Endothelial cell of umbilical vein (primary cell): ENCODE data around the gene SOX9. TPM values are rescaled to one million over a fixed set of nuclear protein-coding genes. Genes with fewer than 3 reads are reported as not detected.

ENCODE experiments used
- BruUV-seq: library from RNA; stranded (reverse); fragments of 400-500 nt; replicated peaks from 2 replicates; lab custom pipeline; 2021; lab: Mats Ljungman, UMichigan
- CTCF ChIA-PET: fragments of 300-600, 350-600 bp; sonication (Branson Sonifier 250); formaldehyde crosslinking; loops from one replicate; lab custom pipeline; 2021; ENCODE audit warnings: antibody characterized with exemption, inconsistent platforms; lab: Charles Lee
- POLR2A ChIA-PET: fragments of 300-600, 350-600 bp; sonication (Branson Sonifier 250); formaldehyde crosslinking; loops from one replicate; lab custom pipeline; 2021; ENCODE audit warnings: antibody characterized with exemption, inconsistent platforms; lab: Charles Lee
- DNase-seq: peaks from one replicate; pipeline ENCODE4 v3.0.0-alpha.2; 2011; ENCODE audit warnings: low read depth, low spot score
- FAIRE-seq: peaks from 2 replicates; lab custom pipeline; 2011; peaks lifted over from hg19 to GRCh38; lab: Jason Lieb, UNC
- H2AFZ ChIP-seq: 2 replicates; pipeline ENCODE4 v1.6.0; 2012; ENCODE audit warnings: low read depth, low read length, control low read depth, inconsistent platforms
- H3K27ac ChIP-seq: 2 replicates; pipeline ENCODE4 v1.5.1; 2011; ENCODE audit warnings: low read depth, mild to moderate bottlenecking, control low read depth, low read length, moderate library complexity; ENCODE audit not compliant: insufficient read depth
- H3K27me3 ChIP-seq, 2 experiments: 2 replicates each; pipeline versions ENCODE4 v1.6.0 to v1.6.1; 2011; ENCODE audit warnings: low read length in 2 of 2, mixed read lengths in 1 of 2; ENCODE audit not compliant: control insufficient read depth in 2 of 2, insufficient read depth in 2 of 2
- H3K36me3 ChIP-seq, 2 experiments: 2 replicates in 1 of 2; 3 replicates in 1 of 2; pipeline ENCODE4 v1.5.1; 2011; ENCODE audit warnings: low read length in 2 of 2, mild to moderate bottlenecking in 1 of 2, moderate library complexity in 1 of 2; ENCODE audit not compliant: control insufficient read depth in 2 of 2, insufficient read depth in 2 of 2; ENCODE audit errors: extremely low read depth in 1 of 2
- H3K4me1 ChIP-seq: 3 replicates; pipeline ENCODE4 v1.5.1; 2011; ENCODE audit warnings: mild to moderate bottlenecking, low read length; ENCODE audit not compliant: control insufficient read depth, insufficient read depth; ENCODE audit errors: extremely low read depth
- H3K4me2 ChIP-seq: 2 replicates; pipeline ENCODE4 v1.6.1; 2011; ENCODE audit warnings: low read length, control low read depth, mixed read lengths; ENCODE audit not compliant: insufficient read depth
- H3K4me3 ChIP-seq, 3 experiments: fragments of 200-600 bp in 1 of 3; sonication (generic), shearing (Covaris generic) in 1 of 3; replicated peaks in 1 of 3; 2 replicates each; pipeline ENCODE4 v1.5.1; 2011 to 2016; ENCODE audit warnings: control low read depth in 3 of 3, low read length in 3 of 3, mild to moderate bottlenecking in 2 of 3, inconsistent platforms in 1 of 3, low read depth in 1 of 3, moderate library complexity in 1 of 3; ENCODE audit not compliant: insufficient read depth in 1 of 3
- H3K79me2 ChIP-seq: 2 replicates; pipeline ENCODE4 v1.6.0; 2012; ENCODE audit warnings: low read length, inconsistent platforms; ENCODE audit not compliant: control insufficient read depth, insufficient read depth
- H3K9ac ChIP-seq: replicated peaks from 2 replicates; pipeline ENCODE3; 2011; ENCODE audit warnings: low read length, control low read depth; ENCODE audit not compliant: insufficient read depth; ENCODE audit errors: extremely low read depth
- H3K9me1 ChIP-seq: replicated peaks from 3 replicates; pipeline ENCODE4 v1.6.0; 2011; ENCODE audit warnings: mild to moderate bottlenecking, low read length; ENCODE audit not compliant: control insufficient read depth, insufficient read depth; ENCODE audit errors: extremely low read depth
- H3K9me3 ChIP-seq: replicated peaks from 2 replicates; pipeline ENCODE4 v1.5.1; 2012; ENCODE audit warnings: low read length, inconsistent platforms; ENCODE audit not compliant: control insufficient read depth, insufficient read depth
- H4K20me1 ChIP-seq: replicated peaks from 2 replicates; pipeline ENCODE3; 2011; ENCODE audit warnings: mild to moderate bottlenecking, low read length; ENCODE audit not compliant: control insufficient read depth, insufficient read depth; ENCODE audit errors: extremely low read depth
- EZH2 ChIP-seq: IDR thresholded peaks from 2 replicates; pipeline ENCODE4 v1.6.1; 2012; ENCODE audit warnings: borderline replicate concordance, low read depth, mild to moderate bottlenecking, moderate library complexity, low read length, inconsistent platforms; ENCODE audit not compliant: severe bottlenecking
- FOS ChIP-seq: IDR thresholded peaks from 2 replicates; pipeline ENCODE4 v1.6.1; 2011; ENCODE audit warnings: mild to moderate bottlenecking, low read length, moderate library complexity, borderline replicate concordance; ENCODE audit not compliant: insufficient read depth
- GATA2 ChIP-seq: IDR thresholded peaks from 2 replicates; pipeline ENCODE4 v1.7.0; 2011; ENCODE audit warnings: low read depth, mild to moderate bottlenecking, moderate library complexity, mixed read lengths, low read length; ENCODE audit not compliant: insufficient read length, insufficient read depth
- JUN ChIP-seq: IDR thresholded peaks from 2 replicates; pipeline ENCODE4 v1.6.1; 2011; ENCODE audit warnings: borderline replicate concordance, low read depth; ENCODE audit not compliant: insufficient read length, insufficient read depth
- MYC ChIP-seq: IDR thresholded peaks from one replicate; pipeline ENCODE4 v1.6.1; 2011; ENCODE audit warnings: mild to moderate bottlenecking, low read depth, low read length
- POLR2A ChIP-seq: IDR thresholded peaks from 2 replicates; pipeline ENCODE4 v1.6.1; 2012; ENCODE audit warnings: low read depth, mild to moderate bottlenecking, control low read depth, low read length
- POLR2AphosphoS5 ChIP-seq: IDR thresholded peaks from 2 replicates; pipeline ENCODE4 v1.6.1; 2012; ENCODE audit warnings: low read depth, mild to moderate bottlenecking, control low read depth, low read length, moderate library complexity; ENCODE audit not compliant: insufficient read depth
- dilution Hi-C: fragments of 300-500 bp; cut with MboI; formaldehyde crosslinking; loops from one replicate; pipeline ENCODE4 v1.15.0; 2019; ENCODE audit warnings: low sequenced_read_pairs; ENCODE audit not compliant: extremely low pct_ligation_motif_present
- intact Hi-C: fragments of 100-400 bp; cut with micrococcal nuclease; formaldehyde crosslinking; loops from one replicate; pipeline ENCODE4 v1.10.0; 2022
- polyA plus RNA-seq, 4 experiments: library from polyadenylated mRNA; depleted of rRNA in 3 of 4; stranded (reverse) in 3 of 4; unstranded in 1 of 4; fragments of >200 nt; gene quantifications; 2 replicates each; pipeline versions ENCODE4 v1.2.1 to v1.2.3, GENCODE V29; 2011 to 2012; ENCODE audit warnings: missing spikeins in 1 of 4
- total RNA-seq: library from RNA; stranded (reverse); gene quantifications from 2 replicates; pipeline ENCODE4 v1.2.3, GENCODE V29; 2021
- TF ChIP-seq, protein P1 (sequence below): IDR thresholded peaks from 2 replicates; pipeline ENCODE4 v1.6.1; 2011; ENCODE audit not compliant: insufficient read depth, insufficient read length
- TF ChIP-seq, protein P2 (sequence below), 2 donors: IDR thresholded peaks; 1 replicate in 1 of 2; 2 replicates in 1 of 2; pipeline ENCODE4 v1.5.1; 2011; ENCODE audit warnings: low read length in 2 of 2, mild to moderate bottlenecking in 2 of 2, moderate library complexity in 2 of 2, control low read depth in 1 of 2, inconsistent platforms in 1 of 2, low read depth in 1 of 2; ENCODE audit not compliant: insufficient read depth in 1 of 2; ENCODE audit errors: extremely low read depth in 1 of 2

SOX9 gene
- total and polyA plus RNA-seq, 2 donors (not counting 3 experiments of a cell fraction or from before 2014, with no cell fraction given) = not detected

DNA sequence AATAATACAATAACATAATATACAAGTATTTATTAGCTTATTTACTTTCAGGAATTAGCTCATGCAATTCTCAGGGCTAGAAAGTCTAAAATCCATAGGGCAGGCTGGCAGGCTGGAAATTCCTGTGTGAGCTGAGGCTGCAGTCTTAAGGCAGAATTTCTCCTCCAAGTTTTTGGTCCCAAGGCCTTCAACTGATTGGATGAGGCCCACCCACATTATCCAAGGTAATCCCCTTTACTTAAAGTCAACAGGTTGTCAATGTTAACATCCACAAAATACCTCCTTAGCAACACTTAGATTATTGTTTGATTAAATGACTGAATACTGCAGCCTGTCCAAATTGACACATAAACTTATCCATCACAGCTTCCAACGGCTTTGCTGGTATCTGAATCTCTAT, 32.9 kb upstream of the SOX9 start:
- intact Hi-C loops = no loop called here
- H3K9me3 ChIP-seq = peaks cover 3% of the 10 kb centered on the region

DNA sequence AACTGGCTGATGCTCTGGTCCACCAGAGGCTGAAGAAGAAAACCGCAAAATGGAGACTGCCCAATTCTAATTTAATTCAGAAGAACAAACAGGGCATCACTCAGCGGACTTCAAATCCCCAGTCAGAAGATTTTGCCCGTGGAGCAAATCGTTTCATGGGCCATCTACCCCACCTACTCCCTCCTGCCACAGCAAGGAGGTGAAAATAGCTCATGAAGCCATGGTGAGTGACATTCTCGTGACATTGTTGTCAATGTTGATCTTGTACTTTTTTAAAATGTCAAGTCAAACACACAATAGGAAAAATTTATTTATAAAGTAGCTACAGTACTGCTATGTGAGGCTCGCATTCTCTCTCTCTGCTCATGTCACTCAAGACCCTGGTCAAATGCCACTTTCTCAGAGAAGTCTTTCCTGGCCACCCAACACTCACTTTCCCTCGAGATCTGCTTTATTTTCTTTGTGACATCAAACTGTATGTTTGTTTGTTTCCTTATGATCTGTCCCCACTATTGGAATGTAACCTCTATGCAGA, 31.3 kb upstream of the SOX9 start:
- BruUV-seq = no TSS peak
- H3K27me3 ChIP-seq = no peaks in the 10 kb centered on the region
- no peak overlapping the region for H3K4me3 ChIP-seq
- H3K27ac ChIP-seq = no peak overlapping the region
- H3K36me3 ChIP-seq = no peaks in the 10 kb centered on the region
- no peak for DNase-seq
- no peak overlapping the region for H3K9ac ChIP-seq
- no peak overlapping the region for H3K4me2 ChIP-seq
- intact Hi-C loops = no loop called here
- no peaks in the 10 kb centered on the region for H3K79me2 ChIP-seq
- peaks cover 3% of the 10 kb centered on the region for H3K9me3 ChIP-seq
- no peak for FAIRE-seq
- dilution Hi-C loops = no loop called here
- no peaks in the 10 kb centered on the region for H3K4me1 ChIP-seq
- TF ChIP-seq POLR2AphosphoS5 (no peak), GATA2 (no peak), MYC (no peak), EZH2 (no peak), FOS (no peak), POLR2A (no peak), JUN (no peak)
- TF ChIP-seq, protein P1, sequence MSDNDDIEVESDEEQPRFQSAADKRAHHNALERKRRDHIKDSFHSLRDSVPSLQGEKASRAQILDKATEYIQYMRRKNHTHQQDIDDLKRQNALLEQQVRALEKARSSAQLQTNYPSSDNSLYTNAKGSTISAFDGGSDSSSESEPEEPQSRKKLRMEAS = no peak
- TF ChIP-seq, protein P2, sequence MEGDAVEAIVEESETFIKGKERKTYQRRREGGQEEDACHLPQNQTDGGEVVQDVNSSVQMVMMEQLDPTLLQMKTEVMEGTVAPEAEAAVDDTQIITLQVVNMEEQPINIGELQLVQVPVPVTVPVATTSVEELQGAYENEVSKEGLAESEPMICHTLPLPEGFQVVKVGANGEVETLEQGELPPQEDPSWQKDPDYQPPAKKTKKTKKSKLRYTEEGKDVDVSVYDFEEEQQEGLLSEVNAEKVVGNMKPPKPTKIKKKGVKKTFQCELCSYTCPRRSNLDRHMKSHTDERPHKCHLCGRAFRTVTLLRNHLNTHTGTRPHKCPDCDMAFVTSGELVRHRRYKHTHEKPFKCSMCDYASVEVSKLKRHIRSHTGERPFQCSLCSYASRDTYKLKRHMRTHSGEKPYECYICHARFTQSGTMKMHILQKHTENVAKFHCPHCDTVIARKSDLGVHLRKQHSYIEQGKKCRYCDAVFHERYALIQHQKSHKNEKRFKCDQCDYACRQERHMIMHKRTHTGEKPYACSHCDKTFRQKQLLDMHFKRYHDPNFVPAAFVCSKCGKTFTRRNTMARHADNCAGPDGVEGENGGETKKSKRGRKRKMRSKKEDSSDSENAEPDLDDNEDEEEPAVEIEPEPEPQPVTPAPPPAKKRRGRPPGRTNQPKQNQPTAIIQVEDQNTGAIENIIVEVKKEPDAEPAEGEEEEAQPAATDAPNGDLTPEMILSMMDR (IDR thresholded peaks at IDR 0.05; ENCODE audit: extremely low read depth in 1 of 2, insufficient read depth in 1 of 2, low read depth in 1 of 2, low read length in 2 of 2) = no peak
- POLR2A ChIA-PET = no interaction called here
- no peaks in the 10 kb centered on the region for H4K20me1 ChIP-seq
- no peak overlapping the region for H2AFZ ChIP-seq
- CTCF ChIA-PET = no interaction called here
- no peaks in the 10 kb centered on the region for H3K9me1 ChIP-seq

More for the DNA sequence above, 32.9 kb upstream of the SOX9 start:
- H3K79me2 ChIP-seq = no peaks in the 10 kb centered on the region
- H3K27me3 ChIP-seq = no peaks in the 10 kb centered on the region
- TF ChIP-seq POLR2AphosphoS5 = no peak
- TF ChIP-seq, protein P2 (IDR thresholded peaks at IDR 0.05; ENCODE audit: extremely low read depth in 1 of 2, insufficient read depth in 1 of 2, low read depth in 1 of 2, low read length in 2 of 2) = no peak
- H3K4me3 ChIP-seq = no peak overlapping the region
- ChIA-PET CTCF (no interaction called here), POLR2A (no interaction called here)
- BruUV-seq = no TSS peak
- no peak overlapping the region for H3K27ac ChIP-seq
- H2AFZ ChIP-seq = no peak overlapping the region
- no peaks in the 10 kb centered on the region for H3K36me3 ChIP-seq
- dilution Hi-C loops = no loop called here
- H3K9me1 ChIP-seq = no peaks in the 10 kb centered on the region
- H3K4me1 ChIP-seq = no peaks in the 10 kb centered on the region
- H4K20me1 ChIP-seq = no peaks in the 10 kb centered on the region
- H3K4me2 ChIP-seq = no peak overlapping the region
- no peak for DNase-seq
- no peak overlapping the region for H3K9ac ChIP-seq
- FAIRE-seq = no peak
